DMS 273 (cell line): ENCODE results near the gene YAE1.
"Not testable (repeated sequence)": the region's sequence is repeated elsewhere in the genome, so short reads cannot be mapped to it uniquely, and the experiment has no call there.

ENCODE experiments used
- DNase-seq: peaks from one replicate; lab custom pipeline; 2025; ENCODE audit not compliant: unreplicated experiment; lab: John Stamatoyannopoulos, UW

The YAE1 gene

GRCh38 chr7:39566023-39566921, at the start of gene YAE1:
Gene YAE1 (plus strand): TSS chr7:39566404. CDS start chr7:39566419, 15 bp downstream.
- peak; percentile 95 for DNase-seq

- DNase-seq = no peak
Observed at GRCh38 chr7:39516498-39516897, 49.7 kb upstream of the YAE1 start.

- DNase-seq = no peak
Observed at GRCh38 chr7:39517240-39517639, 49.0 kb upstream of the YAE1 start.

GRCh38 chr7:39525926-39526325, 40.3 kb upstream of the YAE1 start:
- no peak for DNase-seq

GRCh38 chr7:39526666-39527065, 39.5 kb upstream of the YAE1 start:
- DNase-seq = no peak

GRCh38 chr7:39527296-39527695, 38.9 kb upstream of the YAE1 start:
- DNase-seq = peak; percentile 53

- DNase-seq = no peak
Observed at GRCh38 chr7:39527951-39528350, 38.3 kb upstream of the YAE1 start.

- peak; percentile 86 for DNase-seq
Observed at GRCh38 chr7:39528849-39529248, 37.4 kb upstream of the YAE1 start.

GRCh38 chr7:39529582-39529981, 36.6 kb upstream of the YAE1 start:
- DNase-seq = no peak

- DNase-seq = no peak
Observed at GRCh38 chr7:39530971-39531370, 35.2 kb upstream of the YAE1 start.

- no peak for DNase-seq
Observed at GRCh38 chr7:39531818-39532217, 34.4 kb upstream of the YAE1 start.

GRCh38 chr7:39532832-39533231, 33.4 kb upstream of the YAE1 start:
- DNase-seq = peak; percentile 46

GRCh38 chr7:39534599-39534998, 31.6 kb upstream of the YAE1 start:
- DNase-seq = no peak

GRCh38 chr7:39535064-39535463, 31.1 kb upstream of the YAE1 start:
- no peak for DNase-seq

- no peak for DNase-seq
Observed at GRCh38 chr7:39535720-39536119, 30.5 kb upstream of the YAE1 start.

- no peak for DNase-seq
Observed at GRCh38 chr7:39536951-39537350, 29.3 kb upstream of the YAE1 start.

- DNase-seq = no peak
Observed at GRCh38 chr7:39539816-39540215, 26.4 kb upstream of the YAE1 start.

- peak; percentile 42 for DNase-seq
Observed at GRCh38 chr7:39540320-39540719, 25.9 kb upstream of the YAE1 start.

GRCh38 chr7:39541511-39541910, 24.7 kb upstream of the YAE1 start:
- DNase-seq = peak; percentile 40

- DNase-seq = not testable (repeated sequence)
Observed at GRCh38 chr7:39544774-39545173, 21.4 kb upstream of the YAE1 start.

- DNase-seq = peak; percentile 37
Observed at GRCh38 chr7:39547336-39547735, 18.9 kb upstream of the YAE1 start.

- no peak for DNase-seq
Observed at GRCh38 chr7:39550411-39550810, 15.8 kb upstream of the YAE1 start.

GRCh38 chr7:39553436-39553835, 12.8 kb upstream of the YAE1 start:
- DNase-seq = no peak
